HepG2 (cell line): Measurements from ENCODE around the gene ZNF678. TPM values are rescaled to one million over a fixed set of nuclear protein-coding genes. Genes with fewer than 3 reads are reported as not detected.

Experiments
- ARHGAP35 ChIP-seq: sonication (generic); formaldehyde crosslinking; IDR thresholded peaks from 2 replicates; pipeline ENCODE4 v1.9.0; 2022; ENCODE audit warnings: mild to moderate bottlenecking, inconsistent platforms, moderate library complexity, missing genetic modification reagents, borderline replicate concordance
- ATF7-NPFF ChIP-seq: sonication (generic); formaldehyde crosslinking; IDR thresholded peaks from 2 replicates; pipeline ENCODE4 v1.8.1; 2023; ENCODE audit warnings: mild to moderate bottlenecking, low read depth, missing genetic modification reagents, moderate library complexity
- BORCS8-MEF2B ChIP-seq: sonication (generic); formaldehyde crosslinking; IDR thresholded peaks from 2 replicates; pipeline ENCODE4 v1.8.0; 2022; ENCODE audit warnings: mild to moderate bottlenecking, missing genetic modification reagents
- FOXK1 ChIP-seq: sonication (generic); formaldehyde crosslinking; IDR thresholded peaks from 2 replicates; pipeline ENCODE4 v1.4.0; 2020; ENCODE audit warnings: low read depth, missing genetic modification reagents, borderline replicate concordance
- GATAD2A ChIP-seq: IDR thresholded peaks from 2 replicates; pipeline ENCODE4 v1.6.1; 2016
- KLF16 ChIP-seq, 2 experiments: sonication (generic) in 1 of 2; formaldehyde crosslinking in 1 of 2; IDR thresholded peaks; 2 replicates each; pipeline versions ENCODE4 v1.6.1 to v1.8.0; 2016 to 2023; ENCODE audit warnings: missing genetic modification reagents in 2 of 2, missing compliant biosample characterization in 1 of 2
- MAZ ChIP-seq, 2 experiments: sonication (generic) in 1 of 2; formaldehyde crosslinking in 1 of 2; IDR thresholded peaks; 2 replicates each; pipeline versions ENCODE4 v1.5.0 to v1.6.1; 2012 to 2020; ENCODE audit warnings: low read depth in 2 of 2, mild to moderate bottlenecking in 2 of 2, borderline replicate concordance in 1 of 2, improper control_type of control experiment in 1 of 2, low read length in 1 of 2, missing genetic modification reagents in 1 of 2, moderate library complexity in 1 of 2
- NCOA1 ChIP-seq: sonication (generic); formaldehyde crosslinking; IDR thresholded peaks from 2 replicates; pipeline ENCODE4 v1.9.0; 2021; ENCODE audit warnings: missing genetic modification reagents
- NCOR1 ChIP-seq: fragments of 200-600 bp; sonication (generic); IDR thresholded peaks from 2 replicates; pipeline ENCODE4 v1.7.0; 2017; ENCODE audit warnings: antibody characterized with exemption, low read length, borderline replicate concordance
- NFKB2 ChIP-seq: sonication (generic); formaldehyde crosslinking; IDR thresholded peaks from 2 replicates; pipeline ENCODE4 v1.4.0; 2020; ENCODE audit warnings: missing genetic modification reagents, borderline replicate concordance
- RFXAP ChIP-seq: sonication (generic); formaldehyde crosslinking; IDR thresholded peaks from 2 replicates; pipeline ENCODE4 v1.4.0; 2020; ENCODE audit warnings: missing genetic modification reagents, borderline replicate concordance
- WIZ ChIP-seq: sonication (generic); formaldehyde crosslinking; IDR thresholded peaks from 2 replicates; pipeline ENCODE4 v1.5.1; 2020; ENCODE audit warnings: mild to moderate bottlenecking, missing genetic modification reagents
- ZBTB7B ChIP-seq: sonication (generic); formaldehyde crosslinking; IDR thresholded peaks from 2 replicates; pipeline ENCODE4 v1.4.0; 2020; ENCODE audit warnings: missing genetic modification reagents
- ZNF136 ChIP-seq: sonication (generic); formaldehyde crosslinking; IDR thresholded peaks from 2 replicates; pipeline ENCODE4 v1.8.1; 2022; ENCODE audit warnings: low read depth, mild to moderate bottlenecking, moderate library complexity, missing genetic modification reagents
- ZNF224 ChIP-seq: sonication (generic); formaldehyde crosslinking; IDR thresholded peaks from 2 replicates; pipeline ENCODE4 v1.5.0; 2020; ENCODE audit warnings: mild to moderate bottlenecking, missing genetic modification reagents
- ZNF564 ChIP-seq: sonication (generic); formaldehyde crosslinking; IDR thresholded peaks from 2 replicates; pipeline ENCODE4 v1.8.1; 2023; ENCODE audit warnings: mild to moderate bottlenecking, missing genetic modification reagents
- ZNF766 ChIP-seq: sonication (generic); formaldehyde crosslinking; IDR thresholded peaks from 2 replicates; pipeline ENCODE4 v1.5.0; 2020; ENCODE audit warnings: missing genetic modification reagents, borderline replicate concordance
- ZNF792 ChIP-seq: IDR thresholded peaks from 2 replicates; pipeline ENCODE4 v1.6.1; 2016
- polyA plus RNA-seq, 8 experiments: library from polyadenylated mRNA; depleted of rRNA in 3 of 8; stranded (reverse) in 7 of 8; unstranded in 1 of 8; fragments of >200 nt; fragmentation: Illumina TruSeq in 4 of 8; extraction: Trizol in 4 of 8; gene quantifications; 2 replicates each; pipeline versions ENCODE4 v1.2.1 to v1.2.3, GENCODE V29; 2011 to 2016; ENCODE audit warnings: low read depth in 4 of 8, missing spikeins in 1 of 8, mixed read lengths in 1 of 8; ENCODE audit not compliant: insufficient read depth in 1 of 8
- total RNA-seq, 5 experiments: library from RNA; depleted of rRNA; stranded (reverse); fragments of >200 nt; fragmentation: Illumina TruSeq; extraction: Trizol; gene quantifications; 2 replicates each; pipeline ENCODE4 v1.2.3, GENCODE V29; 2016; ENCODE audit warnings: low read depth in 1 of 5
- TF ChIP-seq, protein P1 (sequence below): sonication (generic); formaldehyde crosslinking; IDR thresholded peaks from 2 replicates; pipeline ENCODE4 v1.4.0; 2020; ENCODE audit warnings: mild to moderate bottlenecking, missing genetic modification reagents
- TF ChIP-seq, protein P2 (sequence below): sonication (generic); formaldehyde crosslinking; IDR thresholded peaks from 2 replicates; pipeline ENCODE4 v1.4.0; 2020; ENCODE audit warnings: missing genetic modification reagents, mild to moderate bottlenecking, borderline replicate concordance
- TF ChIP-seq, protein P3 (sequence below): sonication (generic); formaldehyde crosslinking; IDR thresholded peaks from 2 replicates; pipeline ENCODE4 v1.4.0; 2020; ENCODE audit warnings: missing genetic modification reagents
- TF ChIP-seq, protein P4 (sequence below): IDR thresholded peaks from 2 replicates; pipeline ENCODE4 v1.6.1; 2016; ENCODE audit warnings: low read depth

The ZNF678 gene
- total and polyA plus RNA-seq, 2 of the 13 experiments (the other 11 are each of a cell fraction or from before 2014, with no cell fraction given), result 2.0 to 7.6 TPM

DNA sequence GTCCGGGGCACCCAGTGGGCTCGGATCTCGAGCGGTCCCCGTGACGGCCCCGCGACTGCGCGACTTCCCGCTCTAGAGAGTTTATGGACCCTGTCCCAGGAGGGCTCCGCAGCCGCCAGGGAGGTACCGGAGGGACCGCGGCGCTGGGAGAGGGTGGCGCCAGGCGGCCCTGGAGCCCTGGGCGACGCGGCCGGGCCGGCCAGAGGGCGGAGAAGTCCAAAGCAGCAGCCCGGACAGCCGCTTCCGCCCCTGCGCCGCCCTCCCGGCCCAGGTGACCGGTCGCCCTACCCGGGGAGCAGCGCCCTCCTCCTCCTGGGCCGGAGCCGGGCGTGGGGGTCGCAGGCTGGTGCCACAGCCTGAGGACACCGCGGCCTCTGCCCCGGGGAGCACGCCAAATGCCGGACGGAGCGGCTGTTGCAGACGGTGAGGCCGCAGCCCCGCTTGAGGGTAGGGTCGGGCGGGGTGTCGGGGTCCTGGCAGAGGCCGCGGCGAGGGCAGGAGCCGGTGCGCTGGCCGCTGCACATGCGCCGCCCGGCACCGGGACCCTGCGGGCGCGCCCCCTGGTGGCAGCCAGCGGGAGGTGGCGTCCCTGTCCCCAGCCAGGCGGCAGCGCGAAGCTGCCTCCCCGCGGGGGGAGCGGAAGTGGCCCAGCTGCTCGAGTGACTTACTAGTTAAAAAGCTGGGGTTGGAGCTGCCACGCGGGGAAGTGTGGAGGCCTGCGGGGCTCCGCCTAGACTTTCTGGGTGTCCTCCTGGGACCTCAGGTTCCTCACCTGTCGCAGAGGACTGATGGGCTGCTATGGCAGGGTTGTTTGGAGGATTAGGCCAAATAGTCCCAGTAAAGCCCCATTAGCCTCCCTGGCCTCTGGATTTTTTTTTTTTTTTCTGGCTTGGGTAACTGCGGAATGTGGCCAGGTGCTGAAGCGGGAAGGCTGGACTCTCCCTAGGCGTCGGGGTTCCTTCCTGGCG lies 20.9 kb upstream of the ZNF678 start (continued):
- TF ChIP-seq MAZ (IDR thresholded peaks at IDR 0.05; ENCODE audit: borderline replicate concordance, low read depth, low read length), result peak; percentile 21; the same call in 1 of the 2 replicates
- peak; percentile 76; the same call in 1 of the 2 replicates for TF ChIP-seq MAZ (CRISPR knock-in tag; IDR thresholded peaks at IDR 0.05; ENCODE audit: low read depth)
- TF ChIP-seq, protein P1, sequence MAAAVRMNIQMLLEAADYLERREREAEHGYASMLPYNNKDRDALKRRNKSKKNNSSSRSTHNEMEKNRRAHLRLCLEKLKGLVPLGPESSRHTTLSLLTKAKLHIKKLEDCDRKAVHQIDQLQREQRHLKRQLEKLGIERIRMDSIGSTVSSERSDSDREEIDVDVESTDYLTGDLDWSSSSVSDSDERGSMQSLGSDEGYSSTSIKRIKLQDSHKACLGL, result peak; percentile 49
- 0 out of 2 replicates have a peak, but pooled peaks have one; percentile 27 for TF ChIP-seq ATF7-NPFF (CRISPR knock-in tag)
- TF ChIP-seq ZNF792, result peak; percentile 59; the same call in 1 of the 2 replicates
- peak; percentile 47; the same call in 1 of the 2 replicates for TF ChIP-seq GATAD2A (CRISPR knock-in tag)
- TF ChIP-seq ZNF136 (CRISPR knock-in tag), result 0 out of 2 replicates have a peak, but pooled peaks have one; percentile 25
- TF ChIP-seq, protein P2, sequence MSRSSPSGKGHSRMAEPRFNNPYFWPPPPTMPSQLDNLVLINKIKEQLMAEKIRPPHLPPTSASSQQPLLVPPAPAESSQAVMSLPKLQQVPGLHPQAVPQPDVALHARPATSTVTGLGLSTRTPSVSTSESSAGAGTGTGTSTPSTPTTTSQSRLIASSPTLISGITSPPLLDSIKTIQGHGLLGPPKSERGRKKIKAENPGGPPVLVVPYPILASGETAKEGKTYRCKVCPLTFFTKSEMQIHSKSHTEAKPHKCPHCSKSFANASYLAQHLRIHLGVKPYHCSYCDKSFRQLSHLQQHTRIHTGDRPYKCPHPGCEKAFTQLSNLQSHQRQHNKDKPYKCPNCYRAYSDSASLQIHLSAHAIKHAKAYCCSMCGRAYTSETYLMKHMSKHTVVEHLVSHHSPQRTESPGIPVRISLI (CRISPR knock-in tag), result no peak; the same call in 1 of the 2 replicates
- TF ChIP-seq BORCS8-MEF2B (CRISPR knock-in tag), result peak; percentile 56; the same call in 1 of the 2 replicates
- peak; percentile 86; the same call in 1 of the 2 replicates for TF ChIP-seq RFXAP (CRISPR knock-in tag)
- 0 out of 2 replicates have a peak, but pooled peaks have one; percentile 65 for TF ChIP-seq ZNF766 (CRISPR knock-in tag)
- TF ChIP-seq NCOA1 (CRISPR knock-in tag), result no peak
- peak; percentile 58; the same call in 1 of the 2 replicates for TF ChIP-seq FOXK1
- peak in 1 of 2 experiments; percentile 62; a peak in 1 of 4 replicates for TF ChIP-seq KLF16 (CRISPR knock-in tag; IDR thresholded peaks at IDR 0.05)
- TF ChIP-seq, protein P3, sequence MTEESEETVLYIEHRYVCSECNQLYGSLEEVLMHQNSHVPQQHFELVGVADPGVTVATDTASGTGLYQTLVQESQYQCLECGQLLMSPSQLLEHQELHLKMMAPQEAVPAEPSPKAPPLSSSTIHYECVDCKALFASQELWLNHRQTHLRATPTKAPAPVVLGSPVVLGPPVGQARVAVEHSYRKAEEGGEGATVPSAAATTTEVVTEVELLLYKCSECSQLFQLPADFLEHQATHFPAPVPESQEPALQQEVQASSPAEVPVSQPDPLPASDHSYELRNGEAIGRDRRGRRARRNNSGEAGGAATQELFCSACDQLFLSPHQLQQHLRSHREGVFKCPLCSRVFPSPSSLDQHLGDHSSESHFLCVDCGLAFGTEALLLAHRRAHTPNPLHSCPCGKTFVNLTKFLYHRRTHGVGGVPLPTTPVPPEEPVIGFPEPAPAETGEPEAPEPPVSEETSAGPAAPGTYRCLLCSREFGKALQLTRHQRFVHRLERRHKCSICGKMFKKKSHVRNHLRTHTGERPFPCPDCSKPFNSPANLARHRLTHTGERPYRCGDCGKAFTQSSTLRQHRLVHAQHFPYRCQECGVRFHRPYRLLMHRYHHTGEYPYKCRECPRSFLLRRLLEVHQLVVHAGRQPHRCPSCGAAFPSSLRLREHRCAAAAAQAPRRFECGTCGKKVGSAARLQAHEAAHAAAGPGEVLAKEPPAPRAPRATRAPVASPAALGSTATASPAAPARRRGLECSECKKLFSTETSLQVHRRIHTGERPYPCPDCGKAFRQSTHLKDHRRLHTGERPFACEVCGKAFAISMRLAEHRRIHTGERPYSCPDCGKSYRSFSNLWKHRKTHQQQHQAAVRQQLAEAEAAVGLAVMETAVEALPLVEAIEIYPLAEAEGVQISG (CRISPR knock-in tag), result peak; percentile 81
- peak; percentile 46; the same call in 1 of the 2 replicates for TF ChIP-seq ARHGAP35 (CRISPR knock-in tag)
- TF ChIP-seq WIZ (CRISPR knock-in tag), result no peak
- peak; percentile 39; the same call in 1 of the 2 replicates for TF ChIP-seq NFKB2 (CRISPR knock-in tag)
- TF ChIP-seq ZNF224, result 0 out of 2 replicates have a peak, but pooled peaks have one; percentile 24
- TF ChIP-seq ZNF564 (CRISPR knock-in tag), result 0 out of 2 replicates have a peak, but pooled peaks have one; percentile 55
- TF ChIP-seq ZBTB7B, result peak; percentile 75
- TF ChIP-seq, protein P4, sequence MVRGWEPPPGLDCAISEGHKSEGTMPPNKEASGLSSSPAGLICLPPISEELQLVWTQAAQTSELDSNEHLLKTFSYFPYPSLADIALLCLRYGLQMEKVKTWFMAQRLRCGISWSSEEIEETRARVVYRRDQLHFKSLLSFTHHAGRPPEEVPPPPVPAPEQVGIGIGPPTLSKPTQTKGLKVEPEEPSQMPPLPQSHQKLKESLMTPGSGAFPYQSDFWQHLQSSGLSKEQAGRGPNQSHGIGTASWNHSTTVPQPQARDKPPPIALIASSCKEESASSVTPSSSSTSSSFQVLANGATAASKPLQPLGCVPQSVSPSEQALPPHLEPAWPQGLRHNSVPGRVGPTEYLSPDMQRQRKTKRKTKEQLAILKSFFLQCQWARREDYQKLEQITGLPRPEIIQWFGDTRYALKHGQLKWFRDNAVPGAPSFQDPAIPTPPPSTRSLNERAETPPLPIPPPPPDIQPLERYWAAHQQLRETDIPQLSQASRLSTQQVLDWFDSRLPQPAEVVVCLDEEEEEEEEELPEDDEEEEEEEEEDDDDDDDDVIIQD, result 0 out of 2 replicates have a peak, but pooled peaks have one; percentile 35
- no peak for TF ChIP-seq NCOR1
